DMS53 treated with DMSO at 0.1 percent for 48 hours (cell line): ENCODE measurements around the gene CCNB2.
"Not testable (repeated sequence)": the region's sequence is repeated elsewhere in the genome, so short reads cannot be mapped to it uniquely, and the experiment has no call there.

Source experiments
- DNase-seq: peaks from one replicate; lab custom pipeline; 2025; ENCODE audit not compliant: unreplicated experiment; lab: John Stamatoyannopoulos, UW

The CCNB2 gene

DNA sequence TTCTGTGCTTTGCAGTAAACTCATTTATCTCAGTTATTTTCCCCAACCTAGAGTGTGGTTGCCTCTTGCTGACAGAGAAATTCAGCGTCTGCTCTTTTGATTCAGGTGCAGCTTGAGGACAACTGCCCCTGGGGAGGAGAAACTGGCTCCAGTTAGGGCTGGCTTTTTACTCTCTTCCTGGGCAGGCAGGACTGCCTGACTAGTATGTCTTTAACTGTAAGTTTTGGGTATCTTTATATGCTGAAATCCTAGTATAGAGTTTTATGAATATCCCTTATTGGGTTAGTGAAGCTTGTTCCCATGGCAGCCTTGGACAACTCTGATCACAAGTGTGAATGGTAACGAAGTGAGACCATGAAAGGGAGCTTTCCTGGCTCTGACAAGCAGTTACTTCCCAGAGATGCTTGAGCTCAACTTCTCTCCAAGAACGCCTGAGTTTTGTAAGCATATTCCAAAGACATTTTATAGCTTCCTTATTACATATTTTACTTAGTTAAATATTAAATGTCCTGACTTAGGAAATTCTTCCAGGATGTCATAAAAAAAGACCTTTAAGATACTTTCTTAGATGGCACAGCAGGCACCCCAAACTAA is 27.1 kb downstream of the CCNB2 start:
- DNase-seq: no peak

DNA sequence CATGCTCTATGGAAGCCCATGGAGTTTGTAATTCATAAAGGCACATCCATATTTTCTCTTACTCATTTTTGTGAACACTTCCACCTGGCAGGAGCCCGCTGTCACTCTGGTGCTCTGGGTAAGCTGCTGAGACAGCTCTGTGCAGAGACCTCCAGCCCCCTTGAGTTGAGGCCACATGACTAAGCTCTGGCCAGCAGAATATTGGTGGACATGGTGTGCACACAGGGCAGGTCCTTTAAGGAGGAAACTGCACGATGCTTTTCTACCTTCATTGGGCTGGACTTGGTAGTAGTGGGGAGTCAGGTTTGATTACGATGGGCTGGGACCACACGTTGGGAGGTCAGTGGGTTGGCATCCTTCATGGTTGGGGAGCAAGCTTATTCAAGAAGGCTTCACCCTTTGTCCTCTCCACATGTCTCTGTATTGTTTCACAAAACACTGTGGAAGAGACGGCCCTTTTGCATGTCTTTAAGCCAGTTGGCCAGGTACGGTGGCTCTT is 29.0 kb downstream of the CCNB2 start:
- no peak for DNase-seq

DNA sequence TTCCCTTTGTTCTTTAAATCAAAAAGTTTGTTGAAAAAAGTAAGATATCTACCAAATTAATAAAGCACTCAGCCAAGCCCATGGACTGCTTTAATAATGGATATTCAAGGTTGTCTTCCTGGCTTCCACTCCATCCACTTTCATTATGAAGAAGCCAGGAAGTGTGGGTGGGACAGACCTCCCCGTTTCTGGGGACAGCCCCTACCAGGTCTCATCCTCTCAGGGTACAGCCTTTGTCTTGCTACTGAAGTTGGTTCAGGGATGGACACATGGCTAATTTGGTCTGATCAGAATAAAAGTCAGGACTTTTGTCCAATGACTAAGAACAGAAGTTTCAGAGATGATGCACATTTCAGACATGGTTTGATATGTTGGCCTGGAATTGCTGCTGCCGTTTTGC is 32.6 kb downstream of the CCNB2 start:
- no peak for DNase-seq

DNA sequence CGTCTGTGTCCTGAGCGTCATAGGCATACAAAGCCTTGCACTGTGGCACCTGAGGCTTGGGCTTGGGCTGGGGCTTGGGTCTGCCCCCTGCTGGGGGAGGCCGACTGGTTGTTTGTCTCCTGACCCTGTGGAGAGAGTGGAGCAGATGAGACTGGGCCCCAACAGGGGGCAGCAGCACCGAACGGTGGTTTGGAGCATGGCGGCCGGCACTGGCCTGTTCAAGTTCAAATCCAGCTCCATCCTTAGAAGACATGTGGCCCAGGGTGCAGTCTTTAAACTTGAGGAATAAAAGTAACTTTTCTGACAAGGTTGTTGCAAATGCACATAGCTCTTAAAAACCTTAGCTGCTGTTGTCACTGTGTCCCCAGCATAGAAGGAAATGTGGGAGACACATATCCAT is 33.3 kb downstream of the CCNB2 start:
- DNase-seq: no peak

DNA sequence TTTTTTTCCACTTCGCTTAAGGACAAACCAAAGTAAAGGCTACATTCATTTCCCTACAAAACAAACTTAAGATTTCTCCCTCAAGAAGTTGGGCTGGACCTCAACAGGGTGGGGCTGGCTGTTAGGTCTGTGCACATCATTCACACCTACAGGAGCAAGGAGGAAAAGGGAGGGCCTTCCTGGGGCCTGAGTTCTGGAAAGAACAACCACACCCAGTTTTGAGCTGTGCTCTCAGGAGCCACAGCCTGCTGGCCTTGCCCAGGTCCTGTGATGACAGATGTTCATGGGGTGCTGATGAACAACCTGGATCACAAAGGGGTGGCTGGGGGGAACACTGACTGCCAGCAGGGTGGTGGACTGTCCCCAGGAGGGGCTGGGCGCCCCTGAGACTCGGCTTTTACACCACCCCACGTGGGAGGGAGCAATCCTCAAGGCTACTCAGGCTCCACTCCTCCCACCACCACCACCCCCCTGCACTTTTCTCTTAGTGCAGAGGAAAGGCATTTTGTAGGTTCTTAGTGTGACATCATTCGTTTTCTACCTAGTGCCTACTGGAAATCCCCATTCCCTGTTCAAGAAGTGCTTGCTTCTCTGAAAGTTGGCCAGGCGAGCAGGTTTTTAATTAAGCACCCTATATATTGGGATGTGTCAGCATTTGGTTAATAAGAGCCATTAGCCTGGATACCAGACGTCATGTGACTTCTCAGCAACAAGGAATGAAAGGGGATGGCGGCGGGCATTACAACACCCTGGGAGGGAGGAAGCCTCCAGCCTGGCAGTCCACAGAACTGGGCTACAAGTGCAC is 35.7 kb downstream of the CCNB2 start:
- DNase-seq: no peak

GRCh38 chr15:59143281-59143680 is 38.3 kb downstream of the CCNB2 start:
- no peak for DNase-seq

- DNase-seq: not testable (repeated sequence)
Measured at GRCh38 chr15:59144594-59144993, 39.6 kb downstream of the CCNB2 start.

- DNase-seq: no peak
Measured at GRCh38 chr15:59147666-59148065, 42.7 kb downstream of the CCNB2 start.

DNA sequence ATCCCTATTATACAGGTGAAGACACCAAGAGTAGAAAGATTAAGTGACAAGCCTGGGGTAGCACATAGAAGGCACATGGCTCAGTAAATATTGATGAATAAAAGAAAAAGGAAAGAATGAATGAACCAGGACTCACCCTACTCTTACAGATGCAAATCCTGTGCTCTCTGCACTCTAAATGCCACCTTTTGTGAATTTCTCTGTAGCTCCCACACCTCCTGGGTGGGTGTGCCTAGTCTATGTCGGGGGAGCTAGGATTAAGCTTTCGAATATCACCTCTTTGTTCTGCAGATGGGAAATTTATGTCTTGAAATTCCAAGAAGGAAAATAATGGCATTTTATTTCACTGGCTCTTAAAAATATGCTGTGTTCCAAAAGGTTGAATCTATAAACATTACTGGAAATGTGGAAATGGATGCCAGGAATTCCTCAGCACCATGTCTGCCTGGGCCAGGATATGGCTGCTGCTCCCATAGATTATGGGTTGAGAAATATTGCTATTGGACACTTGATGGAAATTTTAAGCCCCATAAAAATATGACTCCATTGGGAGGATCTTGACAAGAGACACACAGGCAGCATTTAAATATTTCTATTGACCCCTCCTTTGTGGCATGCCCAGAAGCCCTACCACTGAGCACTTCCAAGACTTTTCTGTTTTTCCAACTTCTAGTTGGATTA is 43.3 kb downstream of the CCNB2 start:
- no peak for DNase-seq

DNA sequence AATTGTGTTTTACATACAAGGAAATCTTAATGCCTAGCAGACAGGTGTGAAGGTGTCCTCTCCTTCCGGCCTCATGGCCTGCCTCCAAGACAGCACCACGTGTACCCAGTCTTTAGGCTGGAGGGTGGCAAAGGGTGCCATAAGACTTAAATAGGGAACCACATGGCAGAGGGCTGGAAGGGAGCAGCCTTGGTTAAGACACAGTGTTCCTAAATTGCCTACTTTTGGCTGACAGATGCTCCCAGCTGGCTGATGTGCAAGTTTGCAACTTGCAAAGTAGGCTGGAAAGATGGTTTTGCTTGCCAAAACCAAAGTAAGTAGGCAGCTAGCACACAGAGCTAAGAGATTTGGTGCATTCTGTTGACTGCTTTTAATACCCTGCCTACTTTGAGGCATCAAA is 45.2 kb downstream of the CCNB2 start:
- no peak for DNase-seq

DNA sequence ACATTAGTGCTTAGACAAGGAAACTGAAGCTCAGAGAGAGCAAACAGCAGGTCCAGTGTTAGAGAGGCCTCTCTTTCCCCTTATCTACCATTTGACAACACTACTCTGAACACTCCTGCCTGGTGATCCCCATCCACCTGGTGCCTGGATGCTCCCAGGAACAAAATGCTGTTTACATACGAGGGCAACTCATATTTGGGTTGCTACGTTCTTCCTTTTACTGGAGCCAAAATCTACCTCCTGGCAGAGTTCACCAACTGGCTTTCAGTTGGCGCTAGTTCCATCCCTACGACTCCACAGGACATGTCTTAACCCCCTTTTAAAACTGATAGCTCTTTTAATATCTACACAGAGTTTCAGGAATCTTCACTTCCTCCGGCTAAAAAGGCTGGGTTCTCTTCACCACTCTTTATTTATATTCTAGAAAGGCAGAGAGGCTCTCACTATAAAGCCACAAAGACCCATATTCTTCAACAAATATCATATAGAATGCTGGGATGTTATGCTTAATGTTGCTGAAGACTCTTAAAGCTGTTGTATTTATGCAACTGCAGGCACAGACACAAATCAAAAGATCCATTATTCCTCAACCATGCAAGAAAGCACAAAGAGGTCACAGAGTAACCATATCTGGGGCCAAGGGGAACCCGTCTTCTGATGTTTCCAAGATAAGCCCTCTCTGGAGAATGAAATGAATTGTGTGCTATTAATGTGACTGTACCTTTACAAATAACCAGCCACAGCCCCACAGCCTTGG is 47.9 kb downstream of the CCNB2 start:
- DNase-seq: no peak

GRCh38 chr15:59153466-59153865 is 48.5 kb downstream of the CCNB2 start:
- no peak for DNase-seq

GRCh38 chr15:59154243-59154642 is 49.3 kb downstream of the CCNB2 start:
- no peak for DNase-seq

DNA sequence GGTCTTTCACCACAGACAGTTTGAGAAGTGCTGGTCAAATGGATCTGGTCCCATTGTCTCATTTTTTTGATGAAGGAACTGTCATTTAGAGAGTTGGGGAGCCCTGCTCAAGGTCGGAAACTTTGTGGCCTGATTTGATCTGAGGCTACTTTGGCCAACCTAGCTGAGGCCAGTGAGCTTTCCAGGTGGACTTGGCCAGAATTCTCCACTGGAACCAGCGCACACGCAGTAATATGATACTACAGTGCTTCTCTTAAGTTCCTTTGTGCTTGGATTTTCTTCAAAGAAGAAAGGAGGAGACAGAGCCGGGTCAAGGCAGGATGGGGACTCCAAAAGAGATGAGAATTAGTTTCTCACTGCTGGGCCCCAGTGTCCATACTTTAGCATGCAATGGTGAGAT is 50.5 kb downstream of the CCNB2 start:
- DNase-seq: no peak

DNA sequence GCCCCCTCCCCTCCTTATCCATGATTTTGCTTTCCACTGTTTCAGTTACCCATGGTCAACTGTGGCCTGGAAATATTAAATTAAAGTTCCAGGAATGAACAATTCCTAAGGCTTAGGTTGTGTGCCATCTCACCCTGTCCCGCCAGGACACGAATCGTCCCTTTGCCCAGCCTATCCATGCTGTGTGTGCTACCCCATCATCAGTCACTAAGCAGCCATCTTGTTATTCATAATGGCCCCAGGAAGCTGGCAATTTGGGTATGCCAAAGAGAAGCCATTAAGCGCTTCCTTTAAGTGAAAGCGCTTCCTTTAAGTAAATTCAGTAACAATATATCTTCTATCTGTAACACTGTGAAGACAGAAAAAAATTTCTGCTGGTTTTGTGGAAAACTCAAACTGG is 52.5 kb downstream of the CCNB2 start:
- DNase-seq: no peak

- no peak for DNase-seq
Measured at GRCh38 chr15:59157840-59158700, 53.1 kb downstream of the CCNB2 start.

DNA sequence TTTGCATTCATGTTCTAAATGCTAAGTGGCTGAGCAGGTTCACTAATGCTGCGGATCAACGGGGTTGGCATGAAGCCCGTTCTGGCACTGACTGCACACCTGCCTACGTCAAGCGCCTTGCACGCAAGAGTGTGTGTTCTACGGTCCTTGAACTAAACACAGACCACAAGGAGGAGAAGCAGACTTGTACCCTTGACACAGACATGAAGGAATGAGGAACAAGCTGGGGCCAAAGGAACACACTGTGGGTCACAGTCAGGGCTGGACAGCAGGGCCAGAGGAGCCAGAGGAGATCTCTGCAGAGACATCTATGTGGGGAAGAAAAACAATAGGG is 53.7 kb downstream of the CCNB2 start:
- peak; percentile 70 for DNase-seq

DNA sequence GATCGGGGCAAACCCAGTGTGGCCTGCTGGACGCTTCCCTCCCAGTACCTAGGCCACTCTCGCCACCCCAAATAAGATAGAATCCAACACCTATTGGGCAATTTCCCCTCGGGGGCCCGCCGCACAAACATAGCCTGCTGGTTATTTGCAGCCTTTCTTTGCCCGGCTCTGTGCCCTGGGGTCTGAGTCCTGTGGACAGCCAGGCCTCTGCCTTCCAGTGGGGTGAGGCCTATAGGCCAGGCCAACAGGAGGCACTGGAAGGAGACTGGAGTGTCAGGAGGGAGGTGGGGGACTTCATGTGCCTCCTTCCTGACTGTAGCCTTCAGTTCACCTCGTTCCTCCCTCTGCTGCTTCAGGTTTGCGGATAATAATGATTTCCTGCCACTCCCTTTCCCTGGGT is 54.3 kb downstream of the CCNB2 start:
- DNase-seq: no peak

DNA sequence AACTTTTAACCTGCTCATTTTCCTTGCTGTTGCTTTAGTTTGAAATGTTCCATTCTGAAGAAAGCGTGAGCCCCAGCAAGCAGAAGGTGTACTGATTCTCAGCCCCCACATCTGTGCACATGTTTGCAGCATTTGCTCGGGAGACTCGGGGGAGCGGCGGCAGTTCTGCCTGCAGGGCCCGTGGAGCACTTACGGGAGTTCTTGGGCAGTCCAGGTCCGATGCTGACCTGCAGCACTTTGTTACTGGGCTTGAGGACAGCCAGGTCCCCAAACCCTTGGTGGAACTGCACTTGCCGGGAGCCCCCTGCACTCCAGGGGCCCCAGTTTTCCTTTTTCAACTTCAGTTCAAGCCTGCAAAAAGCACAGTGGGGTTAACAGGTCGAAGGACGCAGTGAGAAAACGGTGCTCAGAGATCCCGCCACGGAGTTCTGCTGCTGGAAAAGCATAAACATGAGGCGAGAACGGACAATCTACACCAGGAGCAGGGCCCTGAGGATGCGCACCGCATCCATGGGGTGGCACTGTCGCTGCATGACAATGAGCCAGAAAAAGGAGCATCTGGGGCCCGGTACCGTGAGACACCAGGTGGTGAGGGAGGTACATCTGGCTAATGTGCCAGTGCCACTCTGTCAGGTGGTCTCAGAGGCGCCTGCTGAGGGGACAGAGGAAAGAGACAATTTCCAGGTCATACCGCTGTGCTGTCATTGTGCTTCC is 56.1 kb downstream of the CCNB2 start:
- peak; percentile 45 for DNase-seq

DNA sequence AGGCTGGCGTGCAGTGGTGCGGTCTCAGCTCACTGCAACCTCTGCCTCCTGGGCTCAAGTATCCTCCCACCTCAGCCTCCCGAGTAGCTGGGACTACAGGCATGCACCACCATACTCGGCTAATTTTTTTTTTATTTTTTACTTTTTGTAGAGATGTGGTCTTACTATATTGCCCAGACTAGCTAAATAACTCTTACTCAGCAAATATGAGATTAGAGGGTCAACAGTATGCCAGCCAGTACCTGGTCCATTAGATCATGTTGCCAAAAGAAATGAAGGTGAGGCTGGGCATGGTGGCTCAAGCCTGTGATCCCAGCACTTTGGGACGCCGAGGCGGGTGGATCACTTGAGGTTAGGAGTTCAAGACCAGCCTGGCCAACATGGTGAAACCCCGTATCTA is 57.1 kb downstream of the CCNB2 start:
- DNase-seq: not testable (repeated sequence)
